ENCODE data around the gene C16orf89.

C16orf89 gene

DNA sequence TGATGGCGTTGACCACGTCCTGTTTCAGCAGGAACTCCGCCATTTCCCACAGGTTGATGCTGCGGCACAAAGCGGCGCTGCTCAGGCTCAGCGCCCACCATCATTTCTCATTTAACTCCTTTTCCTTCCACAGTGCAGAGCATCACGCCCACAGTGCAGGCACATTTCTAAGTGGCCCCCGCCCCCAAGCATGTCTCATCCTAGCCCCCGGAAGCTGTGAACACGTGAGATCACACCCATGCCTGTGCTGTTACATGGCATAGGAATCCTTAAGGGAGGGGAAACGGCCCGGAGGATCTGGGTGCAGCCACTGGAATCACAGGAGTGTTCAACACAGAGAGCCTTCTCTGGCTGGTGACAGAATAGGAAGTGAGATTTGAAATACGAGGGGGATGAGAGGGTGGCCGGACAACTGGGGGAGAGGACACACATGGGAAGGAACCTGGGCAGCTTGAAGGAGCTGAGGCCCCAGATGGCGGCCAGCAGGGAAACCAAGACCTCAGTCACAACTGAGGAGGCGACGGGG is 36.7 kb downstream of the C16orf89 start:
- no peak for DNase-seq (ENCODE audit: low spot score)

DNA sequence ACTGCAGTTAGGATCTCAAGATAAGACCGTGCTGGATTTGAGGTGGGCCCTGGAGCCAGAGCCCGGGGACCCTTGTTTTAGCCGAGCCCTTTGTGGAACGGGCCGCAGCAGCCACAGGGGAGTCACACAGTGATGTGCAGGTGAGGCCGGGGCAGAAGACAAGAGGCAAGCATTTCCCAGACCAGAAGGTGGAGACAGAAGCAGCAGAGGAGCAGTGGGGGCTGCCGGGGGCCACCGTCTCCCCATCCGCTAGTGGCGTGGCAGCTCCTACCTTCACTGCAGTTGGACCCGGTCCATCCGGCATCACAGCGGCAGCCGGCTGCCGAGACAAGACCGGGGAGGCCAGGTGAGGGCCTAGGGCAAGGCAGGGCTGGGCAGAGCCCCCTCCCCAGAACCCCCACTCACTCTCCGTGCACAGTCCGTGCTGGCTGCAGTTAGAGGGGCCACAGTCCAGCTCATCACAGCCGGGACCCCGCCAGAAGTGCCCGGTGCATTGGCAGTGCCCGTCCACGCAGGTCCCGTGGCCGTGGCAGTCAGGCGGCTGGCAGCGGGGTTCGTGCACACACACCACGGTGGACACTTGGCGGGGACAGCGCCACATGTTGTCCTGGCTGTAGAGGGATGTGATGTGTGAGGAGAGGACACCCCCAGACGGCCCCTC is 38.1 kb downstream of the C16orf89 start:
- DNase-seq (ENCODE audit: low spot score) = no peak

DNA sequence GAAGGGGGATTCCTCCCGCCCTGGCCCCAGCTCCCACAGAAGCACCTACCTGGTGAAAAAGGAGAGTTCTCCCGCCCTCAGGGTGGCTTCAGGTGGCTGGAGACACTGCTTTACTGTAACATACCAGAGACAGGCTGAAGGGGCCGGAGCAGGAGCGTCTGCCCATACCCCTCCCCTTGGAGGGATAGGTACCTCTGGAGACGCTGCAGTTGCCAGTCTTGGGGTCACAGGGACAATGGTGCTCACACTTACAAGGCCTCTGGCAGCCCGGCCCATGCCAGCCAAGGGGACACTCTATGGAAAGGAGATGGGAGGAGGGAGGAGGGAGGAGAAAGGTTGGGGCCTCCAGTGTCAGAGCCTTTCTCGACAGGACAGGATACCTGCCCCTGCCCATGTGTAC is 38.7 kb downstream of the C16orf89 start:
- no peak for DNase-seq (ENCODE audit: low spot score)

DNA sequence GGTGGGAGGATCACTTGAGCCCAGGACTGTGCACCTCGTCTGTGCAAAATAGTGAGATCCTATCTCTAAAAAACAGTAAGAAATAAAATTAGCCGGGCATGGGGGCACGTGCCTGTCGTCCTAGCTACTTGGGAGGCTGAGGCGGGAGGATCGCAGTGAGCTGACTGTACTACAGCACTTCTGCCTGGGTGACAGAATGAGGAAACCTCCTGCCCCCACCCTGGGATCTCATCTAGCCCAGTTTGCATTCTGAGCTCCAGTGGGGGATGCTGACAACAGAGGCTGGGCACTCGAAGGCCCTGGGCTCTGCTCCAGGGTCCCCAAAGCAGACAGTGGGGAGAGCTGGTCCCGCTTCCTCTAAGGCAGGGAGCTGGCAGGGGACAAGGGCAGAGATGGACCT is 39.1 kb downstream of the C16orf89 start:
- DNase-seq (ENCODE audit: low spot score) = no peak

DNA sequence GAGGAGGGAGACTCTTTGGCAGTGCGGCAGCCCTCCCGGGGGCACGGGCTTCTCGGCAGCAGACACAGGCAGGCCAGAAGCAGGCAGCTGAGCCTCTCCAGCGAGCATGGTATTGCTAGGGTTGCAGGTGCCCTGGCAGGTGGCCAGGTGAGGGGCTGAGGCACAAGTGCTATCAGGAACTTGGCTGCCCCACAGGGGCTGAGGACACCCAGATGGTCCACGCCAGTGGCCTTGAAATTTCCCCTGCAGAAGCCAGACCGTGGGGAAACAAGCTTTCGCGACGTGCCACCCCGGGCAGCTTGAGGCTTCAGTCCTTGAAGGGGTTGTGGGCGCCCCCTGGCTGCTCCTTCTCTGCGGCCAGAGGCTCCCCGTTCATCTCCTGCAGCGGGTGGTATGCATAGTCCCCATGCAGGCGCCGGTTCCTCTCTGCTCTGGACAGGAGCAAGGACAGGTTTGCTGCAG is 40.6 kb downstream of the C16orf89 start:
- no peak for DNase-seq (ENCODE audit: low spot score)

DNA sequence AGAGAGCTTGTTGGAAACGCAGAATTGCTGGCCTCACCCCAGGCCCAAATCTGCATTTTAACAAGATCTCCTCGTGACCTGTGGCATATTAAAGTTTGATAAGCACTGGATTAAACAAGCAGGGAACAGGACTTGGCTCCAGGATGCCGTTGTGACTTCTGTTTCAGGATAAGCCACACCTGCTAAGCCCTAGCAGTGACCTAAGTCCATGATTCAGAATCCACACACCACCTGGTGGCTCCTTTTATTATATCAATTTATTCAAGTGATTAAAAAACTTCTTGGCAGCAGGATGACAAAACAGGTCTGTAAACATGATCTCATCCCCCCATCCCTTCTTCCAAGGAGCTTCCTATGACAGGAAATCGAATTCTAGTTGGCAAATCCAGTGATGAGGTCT is 41.1 kb downstream of the C16orf89 start:
- DNase-seq (ENCODE audit: low spot score) = peak; percentile 13

DNA sequence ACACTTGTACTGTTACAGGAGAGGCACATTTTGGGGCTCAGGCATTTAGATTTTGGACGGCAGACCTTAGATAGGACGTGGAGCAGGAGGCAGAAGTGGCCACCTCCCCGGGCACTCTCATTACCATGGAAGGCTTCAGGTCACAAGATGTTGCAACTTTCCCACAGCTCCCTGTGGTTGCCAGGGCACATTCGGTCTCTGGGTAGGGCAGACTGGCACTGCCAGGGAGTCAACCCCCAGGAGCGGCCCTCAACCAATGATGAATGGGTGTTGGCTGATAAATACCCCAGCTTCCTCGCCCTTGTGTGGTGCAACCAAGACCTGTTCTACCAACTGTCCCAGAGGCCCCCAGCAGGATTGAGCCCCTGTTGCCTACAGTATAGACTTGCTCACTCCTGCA is 43.2 kb downstream of the C16orf89 start:
- DNase-seq (ENCODE audit: low spot score) = no peak

DNA sequence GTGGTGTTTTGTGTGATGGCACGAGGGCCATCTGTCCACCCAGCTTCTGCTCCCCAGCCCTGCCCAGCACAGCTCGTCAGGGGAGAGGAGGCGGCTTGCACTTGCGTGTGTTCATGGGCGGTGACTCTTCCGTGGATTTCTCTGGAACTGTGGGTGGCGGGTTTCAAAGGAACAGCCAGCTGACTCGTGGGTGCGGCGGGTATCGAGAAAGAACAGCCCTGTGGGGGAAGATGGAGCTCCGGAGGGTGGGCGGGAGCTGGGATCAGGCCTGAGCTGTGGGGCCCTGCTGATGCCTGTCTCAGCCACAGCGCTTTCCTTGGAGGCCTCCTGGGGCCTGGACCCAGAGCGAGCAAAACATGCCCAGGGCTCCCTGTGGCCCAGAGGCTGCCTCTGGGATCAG is 45.2 kb downstream of the C16orf89 start:
- no peak for DNase-seq (ENCODE audit: low spot score)

DNA sequence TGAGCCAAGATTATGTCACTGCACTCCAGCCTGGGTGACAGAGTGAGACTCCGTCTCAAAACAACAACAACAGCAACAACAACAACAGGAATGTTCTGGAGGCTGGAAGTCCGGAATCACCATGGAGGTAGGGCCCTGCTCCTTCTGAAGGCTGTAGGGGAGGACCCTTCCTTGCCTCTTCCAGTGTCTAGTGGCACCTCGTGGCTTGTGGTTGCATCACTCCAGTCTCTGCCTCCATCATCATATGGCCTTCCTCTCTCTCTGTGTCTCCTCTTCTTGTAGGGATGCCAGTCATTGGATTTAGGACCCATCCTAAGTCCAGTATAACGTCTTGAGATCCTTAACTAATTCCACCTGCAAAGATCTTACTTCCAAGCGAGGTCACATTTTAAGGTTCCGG is 46.0 kb downstream of the C16orf89 start:
- DNase-seq (ENCODE audit: low spot score) = no peak

DNA sequence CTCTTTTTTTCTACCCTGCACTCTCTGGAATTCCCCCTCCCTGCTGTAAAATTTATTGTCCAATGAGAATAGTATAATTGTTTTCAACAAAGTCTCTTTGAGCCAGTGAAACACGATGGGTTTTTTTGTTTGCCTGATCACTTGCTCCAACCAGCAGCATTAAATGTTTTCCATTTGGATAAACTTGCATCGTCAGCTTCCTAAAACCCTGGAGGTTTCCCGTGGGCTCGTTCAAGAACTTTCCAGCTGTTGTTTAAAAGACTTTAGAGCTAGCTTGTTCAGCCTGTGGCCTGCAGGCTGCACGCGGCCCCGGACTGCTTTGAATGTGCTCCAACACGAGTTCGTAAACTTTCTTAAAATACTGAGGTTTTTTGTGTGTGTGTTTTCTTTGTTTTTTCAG is 47.0 kb downstream of the C16orf89 start:
- DNase-seq (ENCODE audit: low spot score) = no peak

DNA sequence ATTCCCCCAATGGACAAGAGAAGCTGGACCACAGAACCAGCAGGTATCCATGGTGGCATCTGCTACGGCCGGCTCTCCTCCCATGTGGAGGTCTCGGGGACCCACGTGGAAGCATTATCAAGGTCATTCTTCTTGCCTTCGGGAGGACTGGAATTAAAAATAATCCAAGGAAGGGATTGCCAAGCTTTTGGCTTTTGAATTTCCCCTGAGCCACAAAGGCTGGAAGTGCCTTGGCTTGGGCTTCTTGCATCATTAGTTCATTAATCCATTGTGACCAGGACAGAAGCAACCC is 48.1 kb downstream of the C16orf89 start:
- no peak for DNase-seq (ENCODE audit: low spot score)

DNA sequence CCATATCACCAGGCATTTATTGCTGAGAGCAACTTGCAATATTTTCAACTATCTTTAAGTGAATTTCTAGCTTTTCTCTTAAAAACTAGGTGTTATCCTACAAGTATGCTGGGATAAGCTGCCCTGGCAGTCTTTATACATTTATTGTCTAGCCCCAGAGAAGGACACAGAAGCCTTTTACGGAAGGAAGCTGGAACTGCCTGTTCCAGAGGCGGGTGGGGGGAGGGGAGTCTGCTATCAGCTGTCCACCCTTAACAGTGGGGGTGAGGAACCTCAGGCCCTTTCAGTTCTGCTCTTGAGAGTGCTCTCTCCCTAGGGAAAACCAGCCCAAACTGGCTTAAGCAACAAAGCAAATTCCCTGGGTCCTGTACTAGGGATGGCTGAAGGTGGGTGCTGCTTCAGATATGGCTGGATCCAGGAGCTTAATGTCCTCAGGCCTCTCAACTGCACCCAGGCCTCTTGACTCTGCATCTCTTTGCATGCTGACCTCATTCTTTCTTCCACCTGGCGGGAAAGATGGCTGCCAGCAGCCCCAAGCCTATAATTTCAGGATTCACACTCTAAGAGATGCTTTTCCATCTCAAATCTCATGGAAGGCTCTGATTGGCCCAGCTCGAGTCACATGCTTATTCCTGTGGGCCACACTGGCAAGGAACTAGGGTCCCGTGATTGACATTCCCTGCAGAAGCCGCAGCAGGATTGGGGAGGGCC is 48.6 kb downstream of the C16orf89 start:
- DNase-seq (ENCODE audit: low spot score) = no peak

DNA sequence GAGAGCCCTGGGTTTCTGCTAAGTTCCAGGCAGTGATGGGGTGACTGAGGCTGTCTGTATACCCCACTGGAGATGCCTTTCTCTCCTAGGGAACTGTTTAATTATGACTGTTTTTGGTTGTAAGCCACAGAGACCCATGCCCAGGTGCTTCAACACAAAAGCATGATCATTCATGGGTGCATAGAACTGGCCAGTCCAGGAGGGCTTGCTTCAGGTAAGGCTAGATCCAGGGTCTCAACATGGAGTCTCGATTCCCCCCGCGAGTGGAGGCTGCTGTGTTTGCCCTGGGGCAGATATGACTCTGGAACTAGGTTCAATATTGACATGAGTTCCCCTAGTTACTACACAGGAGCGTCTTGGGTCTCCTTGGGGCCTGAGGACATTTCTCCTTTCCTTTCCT is 49.9 kb downstream of the C16orf89 start:
- no peak for DNase-seq (ENCODE audit: low spot score)

DNA sequence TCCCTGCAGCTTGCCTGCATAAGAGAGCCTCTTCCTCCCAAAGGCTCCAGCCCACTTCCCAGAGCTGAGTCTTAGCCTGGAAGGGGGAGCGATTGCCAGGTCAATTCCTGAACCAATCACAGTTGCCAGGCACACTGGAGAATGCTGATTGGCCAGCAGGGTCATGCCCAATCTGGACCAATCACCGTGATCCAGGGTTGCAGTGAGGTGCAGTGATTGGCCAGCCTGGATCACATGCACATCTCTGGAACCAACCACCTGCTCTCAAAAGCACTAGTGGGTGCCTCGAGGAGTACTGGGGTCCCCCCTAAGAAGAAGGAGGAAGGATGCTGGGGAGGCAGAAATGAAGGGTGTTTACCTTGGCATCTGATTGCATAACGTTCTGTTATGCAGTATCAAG is 50.4 kb downstream of the C16orf89 start:
- DNase-seq (ENCODE audit: low spot score) = no peak

DNA sequence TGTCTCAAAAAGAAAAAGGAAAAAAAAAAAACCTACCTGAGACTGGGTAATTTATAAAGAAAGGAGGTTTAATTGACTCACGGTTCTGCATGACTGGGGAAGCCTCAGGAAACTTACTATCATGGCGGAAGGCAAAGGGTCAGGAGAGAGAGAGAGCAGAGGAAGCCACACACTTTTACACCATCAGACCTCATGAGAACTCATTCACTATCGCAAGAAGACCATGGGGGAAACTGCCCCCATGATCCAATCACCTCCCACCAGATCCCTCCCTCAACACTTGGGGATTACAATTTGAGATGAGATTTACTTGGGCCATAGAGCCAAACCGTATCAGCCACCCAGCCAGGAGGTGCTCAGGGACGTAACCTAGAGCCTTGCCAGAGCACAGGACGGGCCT is 52.9 kb downstream of the C16orf89 start:
- DNase-seq (ENCODE audit: low spot score) = no peak

DNA sequence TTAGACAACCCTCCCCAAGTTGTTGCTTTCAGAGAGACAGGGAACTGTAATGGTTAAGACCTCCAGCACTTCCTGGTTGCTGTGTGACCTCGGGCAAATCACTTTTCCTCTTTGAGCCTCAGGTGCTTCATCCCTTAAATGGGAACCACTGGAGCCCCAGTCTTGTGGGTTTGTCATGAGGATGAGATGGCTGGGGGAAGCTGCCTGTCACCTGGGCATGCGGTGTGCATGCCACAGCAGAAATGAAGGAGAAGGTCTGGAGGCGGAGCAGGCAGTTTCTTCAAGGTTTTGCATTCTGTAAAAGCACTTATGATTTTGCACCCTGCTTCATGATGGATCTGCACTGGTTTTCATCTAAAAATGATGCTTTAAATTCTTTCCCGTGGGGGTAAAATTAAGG is 54.1 kb downstream of the C16orf89 start:
- no peak for DNase-seq (ENCODE audit: low spot score)

DNA sequence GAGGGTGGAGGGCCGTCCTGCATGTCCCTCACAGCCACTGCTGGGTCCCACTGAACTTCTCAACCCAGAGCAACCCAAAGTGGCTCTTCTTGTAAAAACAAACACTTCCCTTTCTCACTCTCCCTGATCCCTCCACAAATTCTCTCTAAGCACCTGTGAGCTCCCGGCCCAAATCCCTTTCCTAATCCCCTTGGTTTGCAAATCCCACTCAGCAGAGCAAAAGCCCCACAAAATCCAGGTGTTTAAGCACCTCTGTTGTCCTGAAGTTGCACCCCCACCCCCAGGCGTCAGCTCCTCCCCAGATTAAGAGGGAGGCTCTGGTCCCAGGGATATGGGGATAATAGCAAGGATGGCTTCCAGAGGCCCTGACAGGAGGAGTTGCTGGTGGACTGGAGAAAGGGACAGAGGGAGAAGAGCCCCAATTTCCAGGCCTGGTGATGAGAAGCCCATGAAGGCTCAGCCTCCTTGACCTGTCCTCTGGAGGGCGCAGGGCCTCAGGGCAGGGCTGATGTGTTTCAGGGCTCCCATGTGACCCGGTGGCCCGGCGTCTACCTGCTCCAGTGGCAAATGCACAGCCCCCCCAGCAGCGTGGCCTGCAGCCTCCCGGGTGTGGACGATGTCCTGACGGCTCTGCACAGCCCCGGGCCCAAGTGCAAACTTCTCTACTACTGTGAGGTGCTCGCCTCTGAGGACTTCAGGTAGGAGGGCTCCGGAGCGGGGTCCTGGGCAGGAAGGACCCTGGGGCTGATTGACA is 55.0 kb downstream of the C16orf89 start:
- DNase-seq (ENCODE audit: low spot score) = no peak

DNA sequence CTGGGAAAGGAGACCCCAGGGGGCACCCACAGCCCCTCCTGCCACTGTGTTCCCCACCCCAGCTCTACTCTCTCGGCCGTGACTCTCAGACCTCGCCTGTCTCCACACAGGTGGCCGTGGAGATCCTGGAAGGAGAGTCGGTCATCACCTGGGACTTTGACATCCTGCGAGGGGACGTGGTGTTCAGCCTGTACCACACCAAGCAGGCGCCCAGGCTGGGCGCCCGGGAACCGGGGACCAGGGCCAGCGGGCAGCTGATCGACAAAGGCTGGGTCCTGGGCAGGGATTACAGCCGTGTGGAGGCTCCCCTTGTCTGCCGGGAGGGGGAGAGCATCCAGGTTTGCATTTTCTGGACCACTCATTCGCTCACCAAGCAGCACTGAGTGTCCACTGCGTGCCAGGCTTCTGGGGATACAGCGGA is 57.4 kb downstream of the C16orf89 start:
- no peak for DNase-seq (ENCODE audit: low spot score)

DNA sequence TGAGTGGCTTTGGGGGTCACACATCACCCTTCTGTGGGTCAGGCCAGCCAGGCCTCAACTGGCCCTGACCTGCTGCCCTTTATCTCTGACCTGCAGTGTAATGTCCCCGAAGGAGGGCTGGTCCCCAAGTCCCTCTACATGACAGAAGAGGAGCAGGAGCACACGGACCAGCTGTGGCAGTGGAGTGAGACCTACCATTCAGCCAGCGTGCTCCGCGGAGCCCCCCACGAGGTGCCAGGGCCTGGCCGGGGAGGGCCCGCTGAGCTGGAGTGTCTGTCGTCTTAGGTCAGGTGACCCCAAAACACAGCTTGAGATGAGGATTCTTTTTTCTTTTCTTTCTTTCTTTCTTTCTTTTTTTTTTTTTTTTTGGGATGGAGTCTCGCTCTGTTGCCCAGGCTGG is 58.5 kb downstream of the C16orf89 start:
- no peak for DNase-seq (ENCODE audit: low spot score)

DNA sequence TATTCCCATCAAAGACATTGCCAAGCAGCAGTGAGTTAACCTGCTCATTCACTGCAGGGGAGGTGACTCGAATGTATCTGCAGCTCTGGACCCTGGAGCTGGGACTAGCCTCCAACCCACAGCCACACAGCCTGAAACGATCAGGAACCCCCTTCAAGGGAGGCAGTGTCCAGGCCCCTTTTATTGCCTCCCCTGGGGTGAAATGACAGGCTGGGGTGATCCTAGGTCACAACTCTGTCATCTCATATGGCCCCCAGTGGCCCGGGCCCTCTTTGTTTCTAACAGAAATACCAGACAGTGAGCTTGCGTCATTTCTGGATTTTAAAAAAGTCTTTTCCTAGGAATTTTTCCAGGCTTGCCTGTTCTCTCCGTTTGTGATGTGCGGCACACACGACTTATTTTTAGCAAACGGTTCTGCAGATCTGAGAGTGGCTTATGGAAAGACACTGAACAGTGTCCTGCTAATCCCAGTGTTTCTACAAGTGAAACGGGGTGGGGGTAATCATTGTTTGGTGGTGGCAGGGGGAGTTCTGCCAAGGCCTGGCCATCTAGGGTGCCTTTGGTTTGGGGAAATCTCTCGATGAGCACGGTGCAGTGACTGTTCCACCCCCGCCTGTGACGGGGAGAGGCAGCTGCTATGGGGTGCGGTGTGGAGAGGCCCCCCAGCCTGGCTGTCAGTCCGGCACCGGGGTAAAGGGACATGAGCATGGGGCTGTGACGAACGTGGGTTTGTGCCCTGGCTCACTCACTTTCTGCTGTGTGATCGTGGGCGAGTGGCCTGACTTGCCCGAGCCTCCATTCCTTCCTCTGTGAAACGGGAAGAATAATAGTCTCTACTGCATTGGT is 59.2 kb downstream of the C16orf89 start:
- DNase-seq (ENCODE audit: low spot score) = no peak

DNA sequence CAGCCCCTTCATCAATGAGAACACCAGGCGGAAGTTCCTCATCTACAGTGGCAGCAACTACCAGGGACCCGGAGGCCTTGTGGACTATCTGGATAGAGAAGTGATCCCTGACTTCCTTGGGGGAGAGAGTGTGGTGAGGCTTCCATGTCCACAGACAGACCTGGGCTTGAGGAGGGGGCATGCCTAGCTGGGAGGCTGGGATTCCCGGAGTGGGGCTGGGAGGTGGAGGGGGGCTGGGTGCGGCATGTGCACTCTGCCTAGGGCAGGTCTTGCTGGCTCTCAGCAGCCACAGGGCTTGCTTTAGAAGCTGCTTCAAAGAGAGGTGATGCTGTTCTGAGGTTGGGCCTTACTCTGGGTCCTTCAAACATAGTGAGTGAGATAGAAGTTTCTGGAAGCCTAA is 59.8 kb downstream of the C16orf89 start:
- DNase-seq (ENCODE audit: low spot score) = no peak

DNA sequence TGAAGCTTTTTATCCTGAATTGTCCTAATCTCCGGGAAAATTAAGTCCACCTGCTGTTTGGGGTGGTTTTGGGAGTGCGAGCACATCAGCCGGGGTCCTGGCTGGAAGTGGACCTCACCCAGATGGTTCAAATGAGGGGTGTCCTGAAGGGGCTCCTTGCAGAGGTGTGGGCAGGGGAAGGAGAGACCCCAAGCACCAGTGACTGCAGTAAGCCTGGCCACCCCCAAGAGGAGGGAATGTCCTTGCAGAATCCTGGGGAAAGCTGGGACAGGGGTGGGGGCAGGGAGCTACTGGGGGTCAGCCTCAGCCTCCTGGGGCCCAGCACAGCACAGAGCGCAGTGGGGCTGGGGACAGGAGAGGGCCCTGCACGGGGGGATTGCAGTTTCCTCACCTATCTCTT is 61.4 kb downstream of the C16orf89 start:
- no peak for DNase-seq (ENCODE audit: low spot score)

Data from hematopoietic multipotent progenitor cell treated with erythropoietin and hydrocortisone succinate and interleukin-3 and kit ligand, for 15 days (in vitro differentiated cells).